Motor neuron (in vitro differentiated cells): ENCODE results near the gene COL5A3. TPM values are rescaled to one million over a fixed set of nuclear protein-coding genes. Genes with fewer than 3 reads are reported as not detected.

Source experiments
- ATAC-seq, 8 experiments: fragments of 200-7000 bp; cut with Tn5 transposase; replicated peaks in 6 of 8; 2 replicates each; pipeline ENCODE4 v1.8.0; 2021; ENCODE audit warnings: mild to moderate bottlenecking in 8 of 8, moderate library complexity in 8 of 8
- H3K27ac ChIP-seq, 2 donors: fragments of 250-450 bp; sonication (Bioruptor Pico); 2 replicates each; pipeline ENCODE4 v1.9.0; 2021; ENCODE audit warnings: antibody characterized with exemption in 2 of 2, mild to moderate bottlenecking in 2 of 2, moderate library complexity in 1 of 2
- H3K4me1 ChIP-seq, 2 donors: fragments of 250-450 bp; sonication (Bioruptor Pico); replicated peaks in 1 of 2; 2 replicates each; pipeline ENCODE4 v1.6.1; 2021; ENCODE audit warnings: antibody characterized with exemption in 2 of 2, mild to moderate bottlenecking in 2 of 2, moderate library complexity in 1 of 2
- H3K4me3 ChIP-seq, 5 donors: fragments of 250-450 bp; sonication (Bioruptor Pico); 2 replicates each; pipeline ENCODE4 v1.9.0; 2021; ENCODE audit warnings: antibody characterized with exemption in 5 of 5, mild to moderate bottlenecking in 5 of 5, moderate library complexity in 4 of 5
- whole genome bisulfite sequencing, 10 experiments: fragments of 450-650 bp; shearing (Covaris generic); methylation state at CpG; one replicate each; pipeline ENCODE4 v1.0.0; 2022; 5-methylcytosine and 5-hydroxymethylcytosine counted together
- in situ Hi-C, 9 experiments: fragments of 400-800 bp; cut with MboI; loops; one replicate each; pipeline ENCODE4 v1.15.0; 2021; ENCODE audit warnings: low sequenced_read_pairs in 9 of 9, low pct_unique_long_range_greater_than_20kb in 2 of 9; ENCODE audit not compliant: unreplicated experiment in 9 of 9
- total RNA-seq, 8 experiments: library from RNA; unstranded; fragments of 300-600 nt; gene quantifications; 2 replicates each; pipeline versions ENCODE4 v1.2.3 to v1.2.4, GENCODE V29; 2022

Gene COL5A3
- total RNA-seq, 8 experiments from 2014 or later: 0.07 to 5.3 (median 0.19) TPM; not detected in 2

GRCh38 chr19:9917321-9917720, 93.0 kb downstream of the COL5A3 start:
- peaks cover 4 to 6% of the 10 kb centered on the region in 2 donors for H3K4me1 ChIP-seq
- ATAC-seq: peak in 7 of 8 experiments; percentile 19 to 74 (median 45)
- in situ Hi-C loops: no loop called here
- 0 to 13% (median 0%) methylated on average over 1 to 3 of the region's 3 CpGs; no CpG with 5 or more reads in 3 of the 10 experiments for WGBS, 10 experiments
- no peak overlapping the region for H3K27ac ChIP-seq
- no peak overlapping the region for H3K4me3 ChIP-seq

DNA sequence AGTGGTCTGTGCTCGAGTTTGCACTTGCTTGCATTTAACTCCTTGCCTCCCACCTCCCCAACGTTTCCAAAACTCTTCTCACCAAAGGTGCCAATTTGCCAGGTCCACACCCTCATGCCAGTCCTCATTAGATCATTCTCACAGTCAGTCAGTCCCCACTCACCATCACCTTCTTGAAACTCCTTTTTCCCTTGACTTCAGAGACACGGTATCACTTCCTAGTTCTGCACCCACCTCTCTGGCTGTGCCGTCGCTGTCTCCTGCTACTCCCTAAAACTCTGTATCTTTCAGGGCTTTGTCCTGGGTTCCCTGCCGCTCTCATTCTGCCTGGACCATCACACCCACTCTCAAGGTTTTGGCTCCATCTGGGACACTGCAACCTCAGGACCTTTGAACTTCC, 93.6 kb downstream of the COL5A3 start:
- no peak overlapping the region for H3K4me3 ChIP-seq
- WGBS, 10 experiments: 0 to 100% (median 48%) methylated on average over 1 to 6 of the region's 6 CpGs; no CpG with 5 or more reads in 3 of the 10 experiments
- no peak for ATAC-seq
- in situ Hi-C loops: no loop called here
- H3K27ac ChIP-seq: no peak overlapping the region
- peaks cover 6 to 8% of the 10 kb centered on the region in 2 donors for H3K4me1 ChIP-seq

DNA sequence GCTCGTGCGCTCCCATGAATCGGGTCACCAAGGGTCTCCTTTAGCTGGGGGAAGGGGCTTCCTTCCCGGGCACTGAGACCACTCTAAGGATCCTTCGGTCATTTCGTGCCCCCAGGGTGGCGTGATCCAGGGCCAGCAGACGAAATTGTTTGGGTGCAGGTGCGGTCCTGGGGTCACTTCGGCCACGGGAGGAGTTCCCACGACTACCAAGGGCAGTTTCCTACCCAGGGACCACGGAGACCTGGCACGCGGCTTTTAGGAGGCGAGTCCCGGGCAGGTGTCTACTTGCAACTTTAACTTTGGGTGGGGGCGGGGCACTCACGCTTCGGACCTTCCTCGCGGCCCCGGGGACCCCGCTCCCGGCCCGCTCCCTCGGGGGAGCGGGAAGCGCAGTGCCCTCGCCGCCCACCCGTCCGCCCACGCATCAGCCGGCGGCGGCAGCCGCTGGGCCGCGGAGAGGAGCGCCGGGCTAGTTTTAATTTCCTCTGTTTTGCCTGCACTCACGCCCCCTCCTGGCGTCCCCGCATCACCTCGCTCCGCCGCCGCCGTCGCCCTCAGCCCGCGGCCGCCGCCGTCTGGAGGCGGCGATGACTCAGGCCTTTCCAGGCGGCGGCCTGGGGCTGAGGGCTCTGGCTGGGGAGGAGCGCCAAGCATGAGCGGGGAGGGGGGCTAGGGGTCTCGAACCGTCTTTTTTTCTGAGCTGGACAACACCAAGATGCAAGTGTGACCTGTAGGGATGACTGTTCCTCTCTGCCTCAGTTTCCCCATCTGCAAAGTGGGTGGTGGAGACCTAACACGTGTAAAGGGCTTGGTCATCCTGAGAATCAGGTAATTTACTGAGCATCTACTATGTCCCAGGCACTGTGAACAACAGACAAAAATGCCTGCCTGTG, 95.7 kb downstream of the COL5A3 start:
- Histone ChIP-seq H3K4me3 (peak overlapping the region; percentile 46 to 71 (median 57)), H3K27ac (no peak overlapping the region), H3K4me1 (peaks cover 6 to 8% of the 10 kb centered on the region in 2 donors)
- peak; percentile 64 to 86 (median 70) for ATAC-seq
- in situ Hi-C loops: no loop called here
- 0 to 17% (median 10%) methylated on average over 1 to 3 of the region's 65 CpGs; no CpG with 5 or more reads in 7 of the 10 experiments for WGBS, 10 experiments

GRCh38 chr19:9914001-9914314, 96.3 kb downstream of the COL5A3 start:
- ATAC-seq: peak in 6 of 8 experiments; percentile 7 to 50 (median 40)
- no CpG with 5 or more reads among the region's 27 CpGs for WGBS, 10 experiments
- peak overlapping the region in 1 of 2 donors; percentile 46 for H3K27ac ChIP-seq
- peaks cover 6 to 14% of the 10 kb centered on the region in 2 donors for H3K4me1 ChIP-seq
- in situ Hi-C loops: no loop called here
- H3K4me3 ChIP-seq: peak overlapping the region; percentile 46 to 71 (median 57)

DNA sequence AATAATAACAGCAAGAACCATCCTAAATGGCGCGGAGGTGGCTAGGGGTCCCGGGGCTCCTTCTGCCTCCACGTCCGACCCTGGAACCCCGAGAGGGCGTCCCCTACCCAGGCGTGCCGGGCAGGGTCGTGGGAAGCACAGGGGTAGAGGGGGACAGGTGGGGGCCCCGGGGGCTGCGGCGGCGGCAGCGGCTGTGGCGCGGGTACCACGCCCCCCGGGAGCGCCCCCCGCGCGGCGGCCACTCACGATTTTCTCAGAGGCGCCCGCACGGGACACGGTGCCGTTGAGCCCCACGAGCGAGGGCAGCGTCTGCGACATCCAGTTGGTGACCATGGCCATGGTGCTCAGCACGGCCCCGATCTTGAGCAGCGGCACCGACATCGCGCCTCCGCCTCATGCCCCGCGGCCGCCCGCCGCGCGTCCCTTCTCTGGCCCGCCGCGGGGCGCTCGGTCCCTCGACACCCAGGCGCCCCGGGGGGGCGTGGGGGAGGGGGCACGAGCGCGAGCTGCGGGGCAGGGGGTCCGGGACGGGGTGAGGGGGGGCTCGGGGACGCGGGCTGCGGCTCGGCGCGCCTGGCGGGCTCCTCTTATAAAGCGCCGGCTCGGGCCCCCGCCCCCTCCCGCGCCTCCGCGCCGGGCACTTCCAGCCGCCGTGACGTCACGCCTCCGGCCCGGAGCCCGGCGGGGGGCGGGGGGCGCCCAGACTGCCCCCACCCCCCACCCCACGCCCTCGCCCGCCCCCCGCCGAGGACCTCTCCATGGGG, 96.9 kb downstream of the COL5A3 start:
- WGBS, 10 experiments: 0 to 8% methylated on average over 4 to 8 of the region's 95 CpGs; no CpG with 5 or more reads in 8 of the 10 experiments
- peak; percentile 3 to 64 (median 56) for ATAC-seq
- H3K4me3 ChIP-seq: peak overlapping the region; percentile 46 to 71 (median 57)

GRCh38 chr19:9912551-9913236, 97.6 kb downstream of the COL5A3 start:
- Histone ChIP-seq H3K4me3 (peak overlapping the region; percentile 46 to 71 (median 57)), H3K27ac (peak overlapping the region in 1 of 2 donors; percentile 46), H3K4me1 (peaks cover 6 to 23% of the 10 kb centered on the region in 2 donors)
- in situ Hi-C loops: no loop called here
- WGBS, 10 experiments: 31 to 90% (median 66%) methylated on average over 4 to 14 of the region's 24 CpGs; no CpG with 5 or more reads in 2 of the 10 experiments
- ATAC-seq: peak in 2 of 8 experiments; percentile 1

More for the DNA sequence above, 96.9 kb downstream of the COL5A3 start:
- in situ Hi-C loops: no loop called here
- Histone ChIP-seq H3K4me1 (peaks cover 6 to 20% of the 10 kb centered on the region in 2 donors), H3K27ac (peak overlapping the region in 1 of 2 donors; percentile 46)

GRCh38 chr19:9911524-9912185, 98.6 kb downstream of the COL5A3 start:
- peaks cover 5 to 23% of the 10 kb centered on the region in 2 donors for H3K4me1 ChIP-seq
- peak in 2 of 8 experiments; percentile 60 to 69 for ATAC-seq
- H3K27ac ChIP-seq: no peak overlapping the region
- in situ Hi-C loops: no loop called here
- WGBS, 10 experiments: 6 to 87% (median 43%) methylated on average over 1 to 5 of the region's 6 CpGs; no CpG with 5 or more reads in 2 of the 10 experiments
- peak overlapping the region in 1 of 5 donors; percentile 69 for H3K4me3 ChIP-seq

DNA sequence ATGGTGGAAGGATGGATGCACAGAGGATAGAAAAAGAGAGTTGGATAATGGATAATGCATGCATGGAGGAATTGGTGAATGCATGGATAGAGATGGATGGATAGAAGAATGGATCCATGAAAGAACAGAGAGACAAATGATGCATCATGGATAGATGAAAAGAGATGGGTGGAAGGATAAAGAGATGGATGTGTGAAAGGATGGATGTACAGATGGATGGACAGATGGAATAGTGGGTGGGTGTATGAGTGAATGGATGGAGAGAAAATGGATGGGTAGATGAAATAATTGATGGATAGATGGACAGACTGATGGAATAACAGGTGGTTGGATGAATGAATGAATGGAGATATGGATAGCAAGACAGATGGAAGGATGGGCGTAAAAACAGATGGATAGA, 99.7 kb downstream of the COL5A3 start:
- in situ Hi-C loops: no loop called here
- ATAC-seq: no peak
- 33 to 100% (median 75%) methylated on average over 1 of the region's 1 CpG; no CpG with 5 or more reads in 1 of the 10 experiments for WGBS, 10 experiments
- peaks cover 13 to 32% of the 10 kb centered on the region in 2 donors for H3K4me1 ChIP-seq
- no peak overlapping the region for H3K4me3 ChIP-seq
- H3K27ac ChIP-seq: no peak overlapping the region

Other genes with a start within 250 kb of the COL5A3 start
- 10 to 100 TPM in 2 of 8 experiments, 1 to 10 TPM in 6; 5.1 to 15.0 (median 7.6) TPM for gene ZNF846, start 241.8 kb downstream of the COL5A3 start, total RNA-seq
- gene FBXL12, start 191.4 kb downstream of the COL5A3 start, total RNA-seq: 10 to 100 TPM; 20.3 to 32.9 (median 26.1) TPM
- 100 to 1,000 TPM; 365 to 691 (median 447) TPM for gene UBL5, start 182.6 kb downstream of the COL5A3 start, total RNA-seq
- gene PIN1, start 175.2 kb downstream of the COL5A3 start, total RNA-seq: 100 to 1,000 TPM in 5 of 8 experiments, 10 to 100 TPM in 3; 95.1 to 185 (median 123) TPM
- 10 to 100 TPM in 6 of 8 experiments, 1 to 10 TPM in 2; 2.1 to 53.1 (median 32.9) TPM for gene OLFM2, start 74.0 kb downstream of the COL5A3 start, total RNA-seq
- gene RDH8, start 3.0 kb upstream of the COL5A3 start, total RNA-seq: 1 to 10 TPM in 1 of 8 experiments, under 1 TPM in 2, not detected in 5; 0.37 to 2.2 (median 0.97) TPM
- 10 to 100 TPM in 4 of 8 experiments, 1 to 10 TPM in 4; 2.2 to 29.4 (median 12.0) TPM for gene SHFL, start 75.8 kb upstream of the COL5A3 start, total RNA-seq
- 1 to 10 TPM in 2 of 8 experiments, under 1 TPM in 6; 0.11 to 1.2 (median 0.35) TPM for gene ANGPTL6, start 92.2 kb upstream of the COL5A3 start, total RNA-seq
- 10 to 100 TPM; 27.2 to 92.1 (median 47.3) TPM for gene PPAN, start 95.9 kb upstream of the COL5A3 start, total RNA-seq
- 10 to 100 TPM in 3 of 8 experiments, 1 to 10 TPM in 5; 2.1 to 12.2 (median 4.9) TPM for gene P2RY11, start 101.2 kb upstream of the COL5A3 start, total RNA-seq
- 100 to 1,000 TPM; 180 to 352 (median 242) TPM for gene EIF3G, start 109.4 kb upstream of the COL5A3 start, total RNA-seq
- 10 to 100 TPM; 16.9 to 92.4 (median 37.4) TPM for gene DNMT1, start 184.4 kb upstream of the COL5A3 start, total RNA-seq
- gene S1PR2, start 220.8 kb upstream of the COL5A3 start, total RNA-seq: 10 to 100 TPM in 4 of 8 experiments, 1 to 10 TPM in 4; 1.5 to 14.8 (median 10.1) TPM
- 10 to 100 TPM; 17.9 to 80.5 (median 34.4) TPM for gene MRPL4, start 241.7 kb upstream of the COL5A3 start, total RNA-seq